GM21367 (cell line): Measurements from ENCODE around the gene WNT2.

ENCODE experiments used
- ATAC-seq: cut with Tn5 transposase; IDR thresholded peaks from one replicate; pipeline ENCODE4 v1.9.1; 2021; ENCODE audit not compliant: unreplicated experiment

The WNT2 gene

DNA sequence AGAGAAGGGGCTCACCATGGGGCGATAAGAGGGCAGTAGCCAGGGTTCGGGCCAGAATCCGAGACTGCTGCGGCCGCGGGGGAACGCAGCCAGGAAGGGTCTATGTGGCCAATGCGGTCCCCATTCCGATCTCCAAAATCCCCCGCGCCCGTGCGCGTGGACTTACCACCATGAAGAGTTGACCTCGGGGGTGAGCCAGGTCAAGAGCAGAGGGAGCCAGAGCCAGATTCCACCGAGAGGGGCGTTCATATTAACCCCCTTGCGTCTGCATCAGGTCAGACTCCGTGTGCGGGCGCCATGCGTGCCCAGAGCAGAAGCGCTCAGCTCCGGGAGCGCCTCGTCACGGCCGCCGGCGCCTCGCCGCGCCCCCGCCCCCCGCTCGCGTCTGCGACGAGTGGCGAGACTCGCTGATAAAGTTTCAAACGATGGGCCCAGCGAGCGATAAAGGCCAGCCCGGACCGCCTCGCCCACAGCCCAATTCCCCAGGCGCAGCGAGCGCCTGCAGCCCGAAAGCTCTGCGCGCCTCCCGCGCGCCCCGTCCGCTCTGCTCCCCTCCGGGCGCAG lies at the start of gene WNT2:
WNT2 (minus strand) TSS at position 318 of the 564 bp plus-strand sequence; CDS start at position 249, 69 bp downstream.
- ATAC-seq: no peak

DNA sequence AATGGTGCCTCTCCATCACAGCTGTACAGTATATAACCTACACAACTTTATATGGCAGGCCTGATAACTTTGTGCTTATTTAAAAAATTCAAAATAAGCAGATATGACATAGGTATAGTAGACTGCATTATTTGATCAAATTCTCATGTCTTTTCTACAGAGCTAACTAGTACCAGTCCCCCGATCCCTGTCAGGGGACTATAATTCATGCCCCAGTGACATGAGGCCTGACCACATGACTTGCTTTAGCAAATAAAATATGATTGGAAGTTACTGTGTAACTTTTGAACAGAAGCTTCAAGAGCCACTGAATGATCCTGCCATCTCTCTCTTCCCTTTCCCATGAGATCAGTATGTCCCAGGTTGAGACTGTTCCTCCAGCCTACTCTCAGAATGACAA lies 49.2 kb upstream of the WNT2 start:
- no peak for ATAC-seq

DNA sequence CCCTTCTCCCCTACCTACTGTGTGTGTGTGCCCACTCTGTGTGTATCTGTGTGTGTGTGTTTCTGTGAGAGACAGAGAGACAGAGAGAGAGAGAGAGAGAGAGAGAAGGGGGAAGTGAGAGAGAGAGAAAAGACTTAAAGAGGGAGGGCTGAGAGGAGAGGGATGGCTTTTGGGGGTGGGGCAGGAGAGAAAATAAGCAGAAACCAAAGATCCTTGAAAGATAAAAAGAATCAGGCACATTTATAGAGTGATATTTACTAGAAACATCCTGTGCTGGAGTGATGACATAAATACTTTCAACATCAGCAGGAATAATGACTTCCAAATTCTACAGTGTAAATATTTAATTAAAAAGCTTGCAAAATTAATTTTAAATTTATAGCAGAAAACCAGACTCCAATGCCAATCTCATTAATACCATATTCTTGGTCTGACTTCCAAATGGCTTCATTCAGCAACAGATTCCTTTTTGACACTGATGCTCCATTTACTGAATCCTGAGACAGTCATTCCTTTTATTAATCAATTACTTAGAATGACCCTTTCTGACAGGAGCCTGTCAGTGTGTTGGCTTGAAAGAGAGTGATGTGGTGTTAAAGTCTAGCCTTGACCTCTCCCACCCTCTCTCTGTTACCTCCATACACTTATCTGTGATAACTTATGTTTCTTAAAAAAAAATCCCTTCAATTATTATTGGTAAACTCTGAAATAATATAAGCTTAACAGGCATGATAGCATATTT lies 41.7 kb upstream of the WNT2 start:
- no peak for ATAC-seq

- ATAC-seq: no peak
These were observed 39.5 kb upstream of the WNT2 start for GRCh38 chr7:117362294-117362888.

- ATAC-seq: no peak
These were observed 27.2 kb upstream of the WNT2 start for GRCh38 chr7:117350027-117350426.

- ATAC-seq: no peak
These were observed 26.7 kb upstream of the WNT2 start for GRCh38 chr7:117349570-117349969.

DNA sequence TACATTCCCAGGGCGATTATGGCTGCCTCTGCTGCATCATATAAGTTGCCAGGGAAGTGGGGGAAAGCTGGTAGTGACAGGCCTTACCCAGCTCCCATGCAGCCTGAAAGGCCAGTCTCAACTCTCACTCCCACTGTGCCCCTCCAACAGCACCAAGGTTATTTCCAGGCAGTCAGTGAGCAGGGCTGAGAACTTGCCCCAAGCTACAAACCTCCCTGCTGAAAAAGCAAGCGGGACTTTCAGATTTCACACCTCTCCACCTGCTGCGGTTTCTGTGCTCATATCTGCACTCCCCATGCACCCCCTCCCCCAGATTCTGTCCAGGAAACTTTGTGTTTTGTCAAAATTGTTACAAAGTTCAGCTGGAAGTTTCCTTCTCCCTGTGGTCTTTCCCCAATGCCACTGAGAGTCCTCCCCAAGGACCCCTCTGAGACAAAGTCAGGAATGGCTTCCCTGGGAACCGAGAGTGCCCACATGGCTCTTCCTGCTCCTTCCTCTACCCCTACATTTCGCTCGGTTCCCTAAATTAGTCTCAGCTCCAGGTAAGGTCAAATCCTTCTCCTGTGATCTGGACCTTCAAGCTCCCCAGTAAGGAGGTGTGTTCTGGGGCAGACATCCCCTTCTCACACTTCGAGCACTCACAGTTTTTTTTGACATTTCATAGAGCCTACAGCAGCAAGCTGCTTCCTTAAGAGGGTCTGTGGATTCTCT lies 25.3 kb upstream of the WNT2 start:
- peak; percentile 92 for ATAC-seq

DNA sequence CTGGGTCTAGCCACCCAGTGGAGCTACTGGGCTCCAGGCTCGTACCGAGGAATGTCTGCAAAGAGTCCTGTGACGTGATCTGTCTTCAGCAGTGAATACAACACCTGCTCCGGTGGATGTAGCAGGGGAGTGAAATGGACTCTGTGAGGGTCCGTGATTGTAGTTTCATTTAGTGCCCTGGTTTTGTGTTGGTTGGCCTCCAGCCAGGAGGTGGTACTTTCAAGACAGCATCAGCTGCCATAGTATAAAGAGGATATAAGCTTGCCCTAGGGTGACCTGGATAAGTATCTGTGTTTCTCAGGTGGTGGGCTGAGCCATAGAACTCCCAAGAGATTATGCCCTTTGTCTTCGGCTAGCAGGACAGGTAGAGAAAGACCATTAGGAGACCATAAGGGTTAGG lies 24.6 kb upstream of the WNT2 start:
- peak; percentile 18 for ATAC-seq

GRCh38 chr7:117346161-117346560 lies 23.3 kb upstream of the WNT2 start:
- no peak for ATAC-seq

- ATAC-seq: no peak
These were observed 15.2 kb upstream of the WNT2 start for GRCh38 chr7:117338020-117338419.

GRCh38 chr7:117333168-117333567 lies 10.3 kb upstream of the WNT2 start:
- ATAC-seq: no peak

DNA sequence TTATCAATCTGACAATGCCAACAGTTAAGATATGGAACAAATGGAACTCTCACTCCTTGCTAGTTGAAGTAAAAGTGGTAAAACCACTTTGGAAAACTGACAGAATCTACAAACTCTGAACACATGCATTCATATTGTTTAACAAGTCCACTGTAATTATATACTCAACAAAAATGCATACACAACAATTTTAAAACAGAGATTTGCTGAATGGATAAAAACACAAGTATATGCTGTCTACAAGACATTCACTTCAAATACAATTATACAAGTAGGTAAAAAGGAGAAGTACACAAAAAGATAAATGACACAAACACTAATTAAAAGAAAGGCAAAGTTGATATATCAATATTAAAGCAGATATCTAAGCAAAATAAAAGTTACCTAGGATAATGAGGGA lies 9.2 kb upstream of the WNT2 start:
- ATAC-seq: no peak

- ATAC-seq: no peak
These were observed 3.0 kb upstream of the WNT2 start for GRCh38 chr7:117325836-117326235.

DNA sequence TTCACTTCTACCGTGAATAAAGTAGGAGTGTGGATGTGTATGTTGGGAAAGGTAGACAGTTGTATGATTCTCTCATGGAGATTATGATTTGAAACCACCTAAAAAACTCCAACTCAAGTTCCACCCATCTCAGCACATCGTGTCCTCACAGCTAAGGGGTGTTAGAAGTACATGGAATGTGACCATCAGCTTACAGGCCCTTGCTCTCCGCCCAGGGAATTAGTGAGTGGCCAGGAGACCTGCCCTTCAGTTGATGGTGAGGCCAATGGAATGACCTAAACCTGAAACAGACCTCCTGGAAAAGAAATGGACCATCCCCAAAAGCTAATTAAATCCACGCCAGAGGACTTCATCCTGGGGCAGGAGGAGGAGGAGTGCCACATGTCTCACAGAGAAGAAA lies 2.1 kb upstream of the WNT2 start:
- ATAC-seq: no peak

- no peak for ATAC-seq
These were observed 1.2 kb upstream of the WNT2 start for GRCh38 chr7:117323851-117324711.

DNA sequence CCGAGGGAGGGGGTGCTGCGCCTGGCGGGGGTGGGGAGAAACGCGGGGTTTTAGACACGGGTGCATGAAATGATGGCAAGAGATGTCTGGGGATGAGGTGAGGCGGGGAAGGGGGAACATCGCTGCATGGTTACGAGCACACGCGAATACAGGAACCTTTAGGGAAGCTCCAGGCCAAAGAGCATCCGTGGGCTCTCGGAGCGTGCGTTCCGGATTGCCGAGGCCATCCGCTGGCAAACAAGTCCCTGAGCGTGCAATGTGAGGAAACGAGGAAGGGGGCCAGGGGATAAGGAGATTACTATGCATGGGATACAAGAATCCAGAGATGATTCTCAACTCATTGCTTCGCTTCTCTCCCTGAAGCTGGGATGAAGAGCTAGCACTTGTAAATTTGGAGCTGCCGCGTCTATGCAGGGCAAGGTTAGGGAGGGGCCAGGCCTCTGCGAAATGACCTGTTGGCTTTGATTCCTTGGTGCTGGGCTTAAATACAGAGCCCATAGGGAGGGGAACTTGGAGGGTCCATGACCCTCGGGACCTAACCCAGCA lies 520 bp upstream of the WNT2 start:
- no peak for ATAC-seq

GRCh38 chr7:117320523-117320922 lies 2.3 kb downstream of the WNT2 start:
- no peak for ATAC-seq

- ATAC-seq: no peak
These were observed 3.7 kb downstream of the WNT2 start for GRCh38 chr7:117319181-117319580.

- ATAC-seq: no peak
These were observed 9.3 kb downstream of the WNT2 start for GRCh38 chr7:117313582-117313981.
